Activated CD4-positive, alpha-beta memory T cell treated with anti-CD3 and anti-CD28 coated beads for 36 hours (primary cell): Measurements from ENCODE around the gene TBX2. TPM values are rescaled to one million over a fixed set of nuclear protein-coding genes. Genes with fewer than 3 reads are reported as not detected.
"Not testable (repeated sequence)": the region's sequence is repeated elsewhere in the genome, so short reads cannot be mapped to it uniquely, and the experiment has no call there.

Source experiments
- CTCF ChIA-PET: fragments of 350-600 bp; sonication (Branson Sonifier 250); formaldehyde crosslinking; loops from one replicate; lab custom pipeline; 2021; ENCODE audit warnings: antibody characterized with exemption, inconsistent platforms; lab: Charles Lee
- POLR2A ChIA-PET: fragments of 350-600 bp; sonication (Branson Sonifier 250); formaldehyde crosslinking; loops from one replicate; lab custom pipeline; 2021; ENCODE audit warnings: antibody characterized with exemption; lab: Charles Lee
- DNase-seq: peaks from one replicate; pipeline ENCODE4 v3.0.0-alpha.2; 2020
- H3K27ac Mint-ChIP-seq: one replicate; pipeline ENCODE4 v1.8.0; 2021; ENCODE audit warnings: mixed read lengths
- H3K27me3 Mint-ChIP-seq: one replicate; pipeline ENCODE4 v1.8.0; 2021; ENCODE audit warnings: mixed read lengths
- H3K36me3 Mint-ChIP-seq: one replicate; pipeline ENCODE4 v1.8.0; 2021; ENCODE audit warnings: mixed read lengths
- H3K4me1 Mint-ChIP-seq: one replicate; pipeline ENCODE4 v1.8.0; 2021; ENCODE audit warnings: low read depth, mixed read lengths
- H3K4me3 Mint-ChIP-seq: one replicate; pipeline ENCODE4 v1.8.0; 2021; ENCODE audit warnings: mild to moderate bottlenecking, mixed read lengths
- H3K9me3 Mint-ChIP-seq: one replicate; pipeline ENCODE4 v1.8.0; 2021; ENCODE audit warnings: mixed read lengths
- intact Hi-C: fragments of 100-400 bp; cut with micrococcal nuclease; formaldehyde crosslinking; loops from one replicate; pipeline ENCODE4 v1.15.1; 2023
- total RNA-seq, 2 experiments: library from RNA; stranded (reverse); gene quantifications; one replicate each; pipeline ENCODE4 v1.2.3, GENCODE V29; 2021

The TBX2 gene
- total RNA-seq, 2 experiments from 2014 or later = 0.05 TPM; not detected in 1

GRCh38 chr17:61436995-61437704 lies 37.5 kb downstream of the TBX2 start:
- Mint-ChIP-seq H3K27ac (no peak overlapping the region), H3K36me3 (peaks cover 8% of the 10 kb centered on the region), H3K9me3 (peaks cover 21% of the 10 kb centered on the region), H3K4me1 (peaks cover 6% of the 10 kb centered on the region), H3K27me3 (peaks cover 39% of the 10 kb centered on the region), H3K4me3 (no peak overlapping the region)
- intact Hi-C loops = no loop called here
- DNase-seq = no peak
- ChIA-PET CTCF (interaction anchor here (2.4 kb wide), 1 partner anchor 24 kb away, joined by 6 read pairs; no protein-coding TSS in a partner anchor), POLR2A (no interaction called here)

- POLR2A ChIA-PET = no interaction called here
- Mint-ChIP-seq H3K9me3 (peaks cover 21% of the 10 kb centered on the region), H3K4me1 (peaks cover 6% of the 10 kb centered on the region), H3K27me3 (peaks cover 52% of the 10 kb centered on the region), H3K27ac (no peak overlapping the region), H3K36me3 (peaks cover 8% of the 10 kb centered on the region), H3K4me3 (no peak overlapping the region)
- intact Hi-C loops = no loop called here
- DNase-seq = no peak
- CTCF ChIA-PET = no interaction called here
Observed at GRCh38 chr17:61440697-61441096, 41.1 kb downstream of the TBX2 start.

- DNase-seq, CTCF ChIA-PET, POLR2A ChIA-PET, H3K36me3 Mint-ChIP-seq, intact Hi-C loops, H3K4me3 Mint-ChIP-seq, H3K27ac Mint-ChIP-seq, H3K4me1 Mint-ChIP-seq: not testable (repeated sequence)
- H3K27me3 Mint-ChIP-seq = peaks cover 52% of the 10 kb centered on the region
- H3K9me3 Mint-ChIP-seq = peaks cover 14% of the 10 kb centered on the region
Observed at GRCh38 chr17:61441507-61441906, 41.9 kb downstream of the TBX2 start.

GRCh38 chr17:61442136-61442775 lies 42.6 kb downstream of the TBX2 start:
- peaks cover 10% of the 10 kb centered on the region for H3K9me3 Mint-ChIP-seq
- ChIA-PET POLR2A (no interaction called here), CTCF (no interaction called here)
- intact Hi-C loops = no loop called here
- no peak overlapping the region for H3K27ac Mint-ChIP-seq
- no peak for DNase-seq
- peaks cover 6% of the 10 kb centered on the region for H3K4me1 Mint-ChIP-seq
- H3K4me3 Mint-ChIP-seq = no peak overlapping the region
- H3K27me3 Mint-ChIP-seq = peaks cover 52% of the 10 kb centered on the region
- peaks cover 8% of the 10 kb centered on the region for H3K36me3 Mint-ChIP-seq

GRCh38 chr17:61442878-61443474 lies 43.3 kb downstream of the TBX2 start:
- Mint-ChIP-seq H3K9me3 (peaks cover 4% of the 10 kb centered on the region), H3K27ac (no peak overlapping the region), H3K4me3 (no peak overlapping the region), H3K4me1 (peaks cover 6% of the 10 kb centered on the region), H3K36me3 (peaks cover 4% of the 10 kb centered on the region), H3K27me3 (peaks cover 47% of the 10 kb centered on the region)
- DNase-seq = no peak
- ChIA-PET POLR2A (no interaction called here), CTCF (no interaction called here)
- intact Hi-C loops = no loop called here

- peaks cover 3% of the 10 kb centered on the region for H3K9me3 Mint-ChIP-seq
- DNase-seq = no peak
- H3K36me3 Mint-ChIP-seq = peaks cover 4% of the 10 kb centered on the region
- peaks cover 6% of the 10 kb centered on the region for H3K4me1 Mint-ChIP-seq
- ChIA-PET CTCF (no interaction called here), POLR2A (no interaction called here)
- intact Hi-C loops = no loop called here
- no peak overlapping the region for H3K4me3 Mint-ChIP-seq
- H3K27ac Mint-ChIP-seq = no peak overlapping the region
- H3K27me3 Mint-ChIP-seq = peaks cover 44% of the 10 kb centered on the region
Observed at GRCh38 chr17:61443475-61443882, 43.8 kb downstream of the TBX2 start.

- Mint-ChIP-seq H3K9me3 (peaks cover 2% of the 10 kb centered on the region), H3K27me3 (peaks cover 43% of the 10 kb centered on the region), H3K4me1 (peaks cover 6% of the 10 kb centered on the region), H3K4me3 (no peak overlapping the region), H3K36me3 (peaks cover 4% of the 10 kb centered on the region), H3K27ac (no peak overlapping the region)
- POLR2A ChIA-PET = no interaction called here
- DNase-seq = no peak
- intact Hi-C loops = no loop called here
- CTCF ChIA-PET = no interaction called here
Observed at GRCh38 chr17:61444075-61444474, 44.4 kb downstream of the TBX2 start.

- POLR2A ChIA-PET = no interaction called here
Observed at GRCh38 chr17:61444831-61445230, 45.2 kb downstream of the TBX2 start.

GRCh38 chr17:61447358-61447757 lies 47.7 kb downstream of the TBX2 start:
- Mint-ChIP-seq H3K27ac (no peak overlapping the region), H3K4me1 (peaks cover 6% of the 10 kb centered on the region), H3K4me3 (no peak overlapping the region), H3K9me3 (no peaks in the 10 kb centered on the region), H3K27me3 (peaks cover 30% of the 10 kb centered on the region), H3K36me3 (no peaks in the 10 kb centered on the region)
- DNase-seq = no peak
- ChIA-PET POLR2A (no interaction called here), CTCF (interaction anchor here (1.2 kb wide), 1 partner anchor 33 kb away, joined by 3 read pairs; no protein-coding TSS in a partner anchor)
- intact Hi-C loops = no loop called here

More at GRCh38 chr17:61444831-61445230, 45.2 kb downstream of the TBX2 start:
- Mint-ChIP-seq H3K27me3 (peaks cover 38% of the 10 kb centered on the region), H3K36me3 (peaks cover 4% of the 10 kb centered on the region), H3K4me1 (peaks cover 6% of the 10 kb centered on the region), H3K4me3 (no peak overlapping the region), H3K9me3 (no peaks in the 10 kb centered on the region), H3K27ac (no peak overlapping the region)
- CTCF ChIA-PET = no interaction called here
- no peak for DNase-seq
- intact Hi-C loops = no loop called here

GRCh38 chr17:61448042-61448441 lies 48.4 kb downstream of the TBX2 start:
- DNase-seq = no peak
- intact Hi-C loops = no loop called here
- Mint-ChIP-seq H3K9me3 (no peaks in the 10 kb centered on the region), H3K36me3 (no peaks in the 10 kb centered on the region), H3K27ac (no peak overlapping the region), H3K4me3 (no peak overlapping the region), H3K27me3 (peaks cover 32% of the 10 kb centered on the region), H3K4me1 (peaks cover 10% of the 10 kb centered on the region)
- ChIA-PET POLR2A (no interaction called here), CTCF (interaction anchor here (2.3 kb wide), 1 partner anchor 36 kb away, joined by 10 read pairs; no protein-coding TSS in a partner anchor)

GRCh38 chr17:61449140-61449539 lies 49.5 kb downstream of the TBX2 start:
- DNase-seq, H3K4me3 Mint-ChIP-seq, intact Hi-C loops, POLR2A ChIA-PET, H3K9me3 Mint-ChIP-seq, H3K27ac Mint-ChIP-seq, H3K36me3 Mint-ChIP-seq: not testable (repeated sequence)
- Mint-ChIP-seq H3K4me1 (peaks cover 17% of the 10 kb centered on the region), H3K27me3 (peaks cover 42% of the 10 kb centered on the region)
- CTCF ChIA-PET = interaction anchor here (2.3 kb wide), 1 partner anchor 37 kb away, joined by 10 read pairs; no protein-coding TSS in a partner anchor
